Common myeloid progenitor, CD34-positive (primary cell): Measurements from ENCODE around the gene SEMA4D.

Experiments
- CTCF ChIA-PET: fragments of 350-600 bp; sonication (Branson Sonifier 250); formaldehyde crosslinking; loops from one replicate; lab custom pipeline; 2021; ENCODE audit warnings: antibody characterized with exemption; lab: Charles Lee
- POLR2A ChIA-PET: fragments of 350-600 bp; sonication (Branson Sonifier 250); formaldehyde crosslinking; loops from one replicate; lab custom pipeline; 2021; ENCODE audit warnings: antibody characterized with exemption; lab: Charles Lee
- DNase-seq, 3 donors: peaks; one replicate each; pipeline versions ENCODE4 v3.0.0 to v3.0.0-alpha.2; 2013
- H3K27ac ChIP-seq, 2 experiments: 1 replicate in 1 of 2; 2 replicates in 1 of 2; pipeline ENCODE4 v1.7.0; 2013; ENCODE audit warnings: inconsistent platforms in 2 of 2, low read length in 2 of 2, mild to moderate bottlenecking in 2 of 2, low read depth in 1 of 2, moderate library complexity in 1 of 2; ENCODE audit not compliant: severe bottlenecking in 2 of 2, insufficient read depth in 1 of 2, poor library complexity in 1 of 2
- H3K27me3 ChIP-seq, 5 experiments: replicated peaks in 2 of 5; 1 replicate in 3 of 5; 2 replicates in 2 of 5; pipeline versions ENCODE4 v1.6.1 to v1.7.0; 2013; ENCODE audit warnings: low read length in 4 of 5, mild to moderate bottlenecking in 2 of 5, moderate library complexity in 2 of 5, inconsistent platforms in 1 of 5; ENCODE audit not compliant: insufficient read depth in 5 of 5, control insufficient read depth in 4 of 5
- H3K36me3 ChIP-seq, 4 experiments: 1 replicate in 2 of 4; 2 replicates in 2 of 4; pipeline versions ENCODE4 v1.6.1 to v1.7.0; 2013; ENCODE audit warnings: low read length in 3 of 4, control low read depth in 1 of 4, mild to moderate bottlenecking in 1 of 4; ENCODE audit not compliant: control insufficient read depth in 4 of 4, insufficient read depth in 4 of 4
- H3K4me1 ChIP-seq, 4 experiments: 1 replicate in 3 of 4; 2 replicates in 1 of 4; pipeline versions ENCODE4 v1.6.1 to v1.7.1; 2013; ENCODE audit warnings: low read length in 3 of 4, mild to moderate bottlenecking in 3 of 4, control low read depth in 1 of 4, inconsistent platforms in 1 of 4, moderate library complexity in 1 of 4; ENCODE audit not compliant: control insufficient read depth in 4 of 4, insufficient read depth in 4 of 4; ENCODE audit errors: control extremely low read depth in 1 of 4
- H3K4me3 ChIP-seq, 7 experiments: 1 replicate in 4 of 7; 2 replicates in 3 of 7; pipeline versions ENCODE4 v1.5.1 to v1.7.0; 2013; ENCODE audit warnings: mild to moderate bottlenecking in 7 of 7, low read length in 6 of 7, moderate library complexity in 6 of 7, inconsistent platforms in 2 of 7, low read depth in 2 of 7, control low read depth in 1 of 7; ENCODE audit not compliant: insufficient read depth in 4 of 7, control insufficient read depth in 1 of 7; ENCODE audit errors: extremely low read depth in 1 of 7
- H3K9me3 ChIP-seq, 5 experiments: 1 replicate in 4 of 5; 2 replicates in 1 of 5; pipeline versions ENCODE4 v1.6.1 to v1.7.1; 2013; ENCODE audit warnings: low read length in 4 of 5, mild to moderate bottlenecking in 2 of 5, inconsistent platforms in 1 of 5, low read depth in 1 of 5, moderate library complexity in 1 of 5; ENCODE audit not compliant: control insufficient read depth in 4 of 5, insufficient read depth in 2 of 5; ENCODE audit errors: control extremely low read depth in 1 of 5
- WGBS: methylation state at CpG from one replicate; pipeline ENCODE4 v1.1.5; 2013; ENCODE audit not compliant: insufficient coverage; 5-methylcytosine and 5-hydroxymethylcytosine counted together

Gene SEMA4D

GRCh38 chr9:89360465-89360864, 137.4 kb downstream of the SEMA4D start:
- H3K4me3 ChIP-seq: no peak overlapping the region
- ChIA-PET CTCF (interaction anchor here (0.7 to 1.6 kb wide), 5 partner anchors 15 to 129 kb away, joined by 3 to 5 read pairs (median 3); no protein-coding TSS in a partner anchor), POLR2A (interaction anchor here (1.1 kb wide), 1 partner anchor 15 kb away, joined by 4 read pairs; no protein-coding TSS in a partner anchor)
- peaks cover 3 to 31% (median 17%) of the 10 kb centered on the region in 4 experiments for H3K4me1 ChIP-seq
- no peaks in the 10 kb centered on the region for H3K27me3 ChIP-seq
- no peaks in the 10 kb centered on the region for H3K9me3 ChIP-seq
- no peak for DNase-seq
- no peak overlapping the region for H3K27ac ChIP-seq
- WGBS: 73% methylated on average over 2 of the region's 3 CpGs
- peaks cover 20 to 69% (median 48%) of the 10 kb centered on the region in 4 experiments for H3K36me3 ChIP-seq

DNA sequence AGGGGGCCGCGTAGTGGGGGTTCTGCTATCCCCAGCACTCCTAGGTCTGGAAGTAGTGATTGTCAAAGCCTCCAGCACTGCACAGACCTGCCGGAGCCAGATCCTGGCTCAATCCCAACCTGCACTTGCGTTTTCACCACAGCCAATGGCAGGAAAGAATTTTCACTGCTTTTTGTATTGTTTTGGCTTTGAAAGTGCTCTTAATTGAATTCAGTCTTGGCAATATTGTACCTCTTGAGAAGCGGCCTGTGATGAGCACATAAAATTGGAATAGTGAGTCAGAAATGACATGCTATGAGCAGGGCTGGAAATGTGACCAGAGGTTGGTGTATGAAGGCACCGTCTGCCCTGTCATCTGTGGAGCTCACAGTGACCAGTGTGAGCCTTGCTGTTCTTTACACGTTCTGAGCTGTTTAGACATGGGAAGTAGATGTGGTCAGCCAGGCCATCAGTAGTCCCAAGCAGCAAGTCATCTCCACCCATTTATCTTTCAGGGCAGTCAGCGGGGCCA, 138.1 kb downstream of the SEMA4D start:
- POLR2A ChIA-PET: interaction anchor here (1.1 kb wide), 1 partner anchor 16 kb away, joined by 4 read pairs; no protein-coding TSS in a partner anchor
- H3K4me1 ChIP-seq: peaks cover 3 to 31% (median 17%) of the 10 kb centered on the region in 4 experiments
- H3K27ac ChIP-seq: peak overlapping the region; percentile 9 to 27
- CTCF ChIA-PET: interaction anchor here (0.7 to 1.6 kb wide), 4 partner anchors 16 to 130 kb away, joined by 3 to 5 read pairs (median 4); no protein-coding TSS in a partner anchor
- peaks cover 23 to 76% (median 51%) of the 10 kb centered on the region in 4 experiments for H3K36me3 ChIP-seq
- no peaks in the 10 kb centered on the region for H3K27me3 ChIP-seq
- peak overlapping the region in 1 of 7 experiments; percentile 10 for H3K4me3 ChIP-seq
- DNase-seq: no peak
- no peaks in the 10 kb centered on the region for H3K9me3 ChIP-seq
- WGBS: 85% methylated on average over 6 of the region's 8 CpGs

DNA sequence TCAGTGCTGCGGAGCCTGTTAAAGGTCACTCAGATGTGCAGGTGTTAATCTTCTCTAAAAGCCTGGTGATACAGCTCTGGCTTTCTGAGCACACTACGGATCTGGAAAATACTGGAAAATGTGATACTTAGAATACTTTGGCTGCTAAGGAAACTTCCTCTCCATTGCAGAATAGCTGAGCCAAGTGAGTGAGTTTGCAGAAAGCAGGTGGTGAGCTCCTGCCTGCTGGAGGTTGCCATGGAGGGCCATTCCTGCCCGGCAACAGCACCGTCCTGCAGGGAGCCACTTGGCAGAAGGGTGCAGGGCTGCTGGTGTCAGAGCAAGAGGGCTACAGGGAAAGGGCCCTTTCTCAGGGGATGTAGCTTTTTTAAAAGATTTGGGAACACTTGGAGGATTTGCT, 138.9 kb downstream of the SEMA4D start:
- WGBS: 32% methylated on average over 4 of the region's 4 CpGs
- CTCF ChIA-PET: interaction anchor here (2.1 kb wide), 1 partner anchor 15 kb away, joined by 22 read pairs; no protein-coding TSS in a partner anchor

GRCh38 chr9:89358376-89358916, 139.5 kb downstream of the SEMA4D start:
- Histone ChIP-seq H3K4me1 (peaks cover 3 to 31% (median 17%) of the 10 kb centered on the region in 4 experiments), H3K27ac (peak overlapping the region; percentile 40 to 50), H3K27me3 (no peaks in the 10 kb centered on the region), H3K4me3 (no peak overlapping the region), H3K9me3 (no peaks in the 10 kb centered on the region), H3K36me3 (peaks cover 25 to 89% (median 60%) of the 10 kb centered on the region in 4 experiments)
- WGBS: 100% methylated on average over 2 of the region's 3 CpGs
- DNase-seq: no peak
- CTCF ChIA-PET: interaction anchor here (1.0 to 2.1 kb wide), 6 partner anchors 8 to 65 kb away, joined by 3 to 22 read pairs (median 4); no protein-coding TSS in a partner anchor
- POLR2A ChIA-PET: interaction anchor here (1.3 kb wide), 1 partner anchor 9 kb away, joined by 3 read pairs; no protein-coding TSS in a partner anchor

More for the DNA sequence above, 138.9 kb downstream of the SEMA4D start:
- no peaks in the 10 kb centered on the region for H3K9me3 ChIP-seq
- H3K27ac ChIP-seq: peak overlapping the region; percentile 40 to 50
- DNase-seq: peak; percentile 57 to 89 (median 84)
- POLR2A ChIA-PET: interaction anchor here (1.3 kb wide), 1 partner anchor 10 kb away, joined by 3 read pairs; no protein-coding TSS in a partner anchor
- H3K4me3 ChIP-seq: no peak overlapping the region
- H3K4me1 ChIP-seq: peaks cover 3 to 31% (median 17%) of the 10 kb centered on the region in 4 experiments
- peaks cover 25 to 84% (median 58%) of the 10 kb centered on the region in 4 experiments for H3K36me3 ChIP-seq
- H3K27me3 ChIP-seq: no peaks in the 10 kb centered on the region

- H3K36me3 ChIP-seq: peaks cover 30 to 94% (median 62%) of the 10 kb centered on the region in 4 experiments
- POLR2A ChIA-PET: no interaction called here
- no peak overlapping the region for H3K4me3 ChIP-seq
- CTCF ChIA-PET: interaction anchor here (0.9 to 2.1 kb wide), 8 partner anchors 8 to 191 kb away, joined by 3 to 22 read pairs (median 4); no protein-coding TSS in a partner anchor
- H3K4me1 ChIP-seq: peaks cover 3 to 31% (median 17%) of the 10 kb centered on the region in 4 experiments
- WGBS: 98% methylated on average over 7 of the region's 8 CpGs
- H3K27ac ChIP-seq: peak overlapping the region in 1 of 2 experiments; percentile 50
- no peaks in the 10 kb centered on the region for H3K9me3 ChIP-seq
- no peaks in the 10 kb centered on the region for H3K27me3 ChIP-seq
- DNase-seq: no peak
Measured at GRCh38 chr9:89357331-89358197, 140.3 kb downstream of the SEMA4D start.

GRCh38 chr9:89356782-89357181, 141.1 kb downstream of the SEMA4D start:
- WGBS: 100% methylated on average over 1 of the region's 2 CpGs
- peaks cover 3 to 32% (median 17%) of the 10 kb centered on the region in 4 experiments for H3K4me1 ChIP-seq
- H3K4me3 ChIP-seq: no peak overlapping the region
- no peak overlapping the region for H3K27ac ChIP-seq
- ChIA-PET CTCF (interaction anchor here (0.9 to 1.8 kb wide), 4 partner anchors 8 to 192 kb away, joined by 3 to 5 read pairs (median 4); no protein-coding TSS in a partner anchor), POLR2A (no interaction called here)
- peaks cover 29 to 93% (median 63%) of the 10 kb centered on the region in 4 experiments for H3K36me3 ChIP-seq
- no peaks in the 10 kb centered on the region for H3K9me3 ChIP-seq
- no peaks in the 10 kb centered on the region for H3K27me3 ChIP-seq
- DNase-seq: no peak
